Muscle layer of duodenum (tissue), 2 donors: Measurements from ENCODE around the gene IFNL2.
A peak's percentile ranks its signal among the peaks of the same experiment; 100 is the strongest.
"Not testable (repeated sequence)": the region's sequence is repeated elsewhere in the genome, so short reads cannot be mapped to it uniquely, and the experiment has no call there.

Source experiments
- H3K27ac ChIP-seq: one replicate; pipeline ENCODE4 v1.7.0; 2013; ENCODE audit warnings: mild to moderate bottlenecking, low read length
- H3K27me3 ChIP-seq: one replicate; pipeline ENCODE4 v1.7.0; 2013; ENCODE audit warnings: low read depth, mild to moderate bottlenecking, control low read depth, low read length
- H3K36me3 ChIP-seq, 2 donors: one replicate each; pipeline ENCODE4 v1.7.0; 2013; ENCODE audit warnings: low read length in 2 of 2, control low read depth in 1 of 2, mild to moderate bottlenecking in 1 of 2; ENCODE audit not compliant: insufficient read depth in 2 of 2, control insufficient read depth in 1 of 2
- H3K4me1 ChIP-seq, 2 donors: one replicate each; pipeline ENCODE4 v1.7.0; 2013; ENCODE audit warnings: low read length in 2 of 2, mild to moderate bottlenecking in 2 of 2, control low read depth in 1 of 2, moderate library complexity in 1 of 2; ENCODE audit not compliant: insufficient read depth in 2 of 2, control insufficient read depth in 1 of 2
- H3K4me3 ChIP-seq, 2 donors: one replicate each; pipeline ENCODE4 v1.7.0; 2013; ENCODE audit warnings: low read length in 2 of 2, low read depth in 1 of 2, mild to moderate bottlenecking in 1 of 2
- H3K9me3 ChIP-seq, 2 donors: one replicate each; pipeline ENCODE4 v1.7.0; 2013; ENCODE audit warnings: low read length in 2 of 2, control low read depth in 1 of 2, mild to moderate bottlenecking in 1 of 2; ENCODE audit not compliant: control insufficient read depth in 1 of 2
- donor health status: healthy.

The IFNL2 gene

GRCh38 chr19:39243741-39244140, 24.5 kb upstream of the IFNL2 start:
- not testable (repeated sequence) for H3K27ac ChIP-seq, H3K9me3 ChIP-seq, H3K4me3 ChIP-seq, H3K36me3 ChIP-seq, H3K27me3 ChIP-seq
- peaks cover 0 to 13% of the 10 kb centered on the region in 2 donors for H3K4me1 ChIP-seq

GRCh38 chr19:39244410-39245100, 23.6 kb upstream of the IFNL2 start, which contains the start of gene IFNL3:
IFNL3 (minus strand) TSS chr19:39245006; CDS start chr19:39244967, 39 bp downstream.
- H3K9me3 ChIP-seq, H3K27me3 ChIP-seq, H3K27ac ChIP-seq, H3K36me3 ChIP-seq, H3K4me3 ChIP-seq: not testable (repeated sequence)
- H3K4me1 ChIP-seq, result peaks cover 0 to 13% of the 10 kb centered on the region in 2 donors

GRCh38 chr19:39245166-39245565, 23.0 kb upstream of the IFNL2 start:
- not testable (repeated sequence) for H3K27me3 ChIP-seq, H3K27ac ChIP-seq, H3K4me3 ChIP-seq, H3K36me3 ChIP-seq, H3K9me3 ChIP-seq
- H3K4me1 ChIP-seq, result peaks cover 0 to 13% of the 10 kb centered on the region in 2 donors

GRCh38 chr19:39246951-39247669, 21.1 kb upstream of the IFNL2 start:
- Histone ChIP-seq H3K9me3 (no peaks in the 10 kb centered on the region), H3K36me3 (no peaks in the 10 kb centered on the region), H3K27me3 (no peaks in the 10 kb centered on the region), H3K27ac (no peak overlapping the region), H3K4me1 (peaks cover 0 to 13% of the 10 kb centered on the region in 2 donors), H3K4me3 (peak overlapping the region in 1 of 2 donors; percentile 42)

GRCh38 chr19:39247701-39248664, 20.2 kb upstream of the IFNL2 start:
- Histone ChIP-seq H3K9me3 (no peaks in the 10 kb centered on the region), H3K4me3 (peak overlapping the region in 1 of 2 donors; percentile 42), H3K27ac (no peak overlapping the region), H3K36me3 (no peaks in the 10 kb centered on the region), H3K4me1 (peaks cover 0 to 13% of the 10 kb centered on the region in 2 donors), H3K27me3 (no peaks in the 10 kb centered on the region)

GRCh38 chr19:39248806-39249205, 19.4 kb upstream of the IFNL2 start, which contains the start of gene IFNL4:
IFNL4 (minus strand) TSS chr19:39248856.
- Histone ChIP-seq H3K9me3 (no peaks in the 10 kb centered on the region), H3K36me3 (no peaks in the 10 kb centered on the region), H3K4me1 (peaks cover 0 to 13% of the 10 kb centered on the region in 2 donors), H3K27me3 (no peaks in the 10 kb centered on the region), H3K4me3 (peak within 1 kb of the TSS in 1 of 2 donors; percentile 42), H3K27ac (no peak within 1 kb of the TSS)

GRCh38 chr19:39251081-39251480, 17.1 kb upstream of the IFNL2 start:
- H3K9me3 ChIP-seq, result no peaks in the 10 kb centered on the region
- no peak overlapping the region for H3K4me3 ChIP-seq
- H3K27ac ChIP-seq, result no peak overlapping the region
- H3K27me3 ChIP-seq, result no peaks in the 10 kb centered on the region
- peaks cover 0 to 13% of the 10 kb centered on the region in 2 donors for H3K4me1 ChIP-seq
- no peaks in the 10 kb centered on the region for H3K36me3 ChIP-seq

GRCh38 chr19:39251846-39252245, 16.4 kb upstream of the IFNL2 start:
- no peaks in the 10 kb centered on the region for H3K27me3 ChIP-seq
- no peak overlapping the region for H3K27ac ChIP-seq
- H3K4me1 ChIP-seq, result peaks cover 0 to 12% of the 10 kb centered on the region in 2 donors
- no peaks in the 10 kb centered on the region for H3K36me3 ChIP-seq
- peaks cover 0 to 5% of the 10 kb centered on the region in 2 donors for H3K9me3 ChIP-seq
- H3K4me3 ChIP-seq, result no peak overlapping the region

- peaks cover 0 to 5% of the 10 kb centered on the region in 2 donors for H3K4me1 ChIP-seq
- H3K9me3 ChIP-seq, result peaks cover 0 to 5% of the 10 kb centered on the region in 2 donors
- H3K27me3 ChIP-seq, result no peaks in the 10 kb centered on the region
- H3K36me3 ChIP-seq, result no peaks in the 10 kb centered on the region
- H3K27ac ChIP-seq, result no peak overlapping the region
- H3K4me3 ChIP-seq, result no peak overlapping the region
Measured at GRCh38 chr19:39252458-39252857, 15.7 kb upstream of the IFNL2 start.

GRCh38 chr19:39253374-39254149, 14.6 kb upstream of the IFNL2 start:
- H3K9me3 ChIP-seq, result peaks cover 0 to 5% of the 10 kb centered on the region in 2 donors
- H3K36me3 ChIP-seq, result no peaks in the 10 kb centered on the region
- no peaks in the 10 kb centered on the region for H3K27me3 ChIP-seq
- H3K4me1 ChIP-seq, result no peaks in the 10 kb centered on the region
- no peak overlapping the region for H3K4me3 ChIP-seq
- no peak overlapping the region for H3K27ac ChIP-seq
